ENCODE data around the gene PYGB. TPM values are rescaled to one million over a fixed set of nuclear protein-coding genes. Genes with fewer than 3 reads are reported as not detected.

Gene PYGB
- total RNA-seq, 1 experiment from 2014 or later: 258 TPM

DNA sequence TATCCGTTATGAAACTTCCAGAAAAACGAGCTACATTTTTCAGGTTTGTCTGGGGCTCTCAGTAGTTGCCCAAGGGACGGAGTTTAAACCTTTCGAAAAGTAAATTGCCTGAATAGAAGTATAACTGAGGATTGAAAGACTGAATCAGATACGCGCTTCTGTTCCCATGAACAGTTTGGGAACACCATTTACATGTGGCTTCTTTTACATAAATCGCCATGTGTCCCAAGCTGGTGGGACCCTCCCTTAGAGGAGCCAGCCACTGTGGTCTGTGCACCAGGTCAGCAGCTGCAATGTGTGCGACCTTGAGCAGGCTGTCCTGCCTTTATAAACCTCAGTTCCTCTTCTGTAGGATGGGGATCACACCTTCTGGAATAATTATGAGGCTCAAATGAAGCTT lies 41.3 kb upstream of the PYGB start:
- Mint-ChIP-seq H3K36me3 (ENCODE audit: insufficient read depth, unreplicated experiment) (no peaks in the 10 kb centered on the region), H3K9me3 (ENCODE audit: low read depth, unreplicated experiment) (no peaks in the 10 kb centered on the region), H3K27me3 (ENCODE audit: unreplicated experiment) (no peaks in the 10 kb centered on the region), H3K4me3 (ENCODE audit: low read depth, unreplicated experiment) (no peak overlapping the region), H3K27ac (ENCODE audit: unreplicated experiment) (no peak overlapping the region), H3K4me1 (ENCODE audit: low read depth, unreplicated experiment) (peaks cover 12% of the 10 kb centered on the region)
- TF ChIP-seq, protein P1, sequence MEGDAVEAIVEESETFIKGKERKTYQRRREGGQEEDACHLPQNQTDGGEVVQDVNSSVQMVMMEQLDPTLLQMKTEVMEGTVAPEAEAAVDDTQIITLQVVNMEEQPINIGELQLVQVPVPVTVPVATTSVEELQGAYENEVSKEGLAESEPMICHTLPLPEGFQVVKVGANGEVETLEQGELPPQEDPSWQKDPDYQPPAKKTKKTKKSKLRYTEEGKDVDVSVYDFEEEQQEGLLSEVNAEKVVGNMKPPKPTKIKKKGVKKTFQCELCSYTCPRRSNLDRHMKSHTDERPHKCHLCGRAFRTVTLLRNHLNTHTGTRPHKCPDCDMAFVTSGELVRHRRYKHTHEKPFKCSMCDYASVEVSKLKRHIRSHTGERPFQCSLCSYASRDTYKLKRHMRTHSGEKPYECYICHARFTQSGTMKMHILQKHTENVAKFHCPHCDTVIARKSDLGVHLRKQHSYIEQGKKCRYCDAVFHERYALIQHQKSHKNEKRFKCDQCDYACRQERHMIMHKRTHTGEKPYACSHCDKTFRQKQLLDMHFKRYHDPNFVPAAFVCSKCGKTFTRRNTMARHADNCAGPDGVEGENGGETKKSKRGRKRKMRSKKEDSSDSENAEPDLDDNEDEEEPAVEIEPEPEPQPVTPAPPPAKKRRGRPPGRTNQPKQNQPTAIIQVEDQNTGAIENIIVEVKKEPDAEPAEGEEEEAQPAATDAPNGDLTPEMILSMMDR (IDR thresholded peaks at IDR 0.05; ENCODE audit: unreplicated experiment): no peak
- intact Hi-C loops (cut with micrococcal nuclease; ENCODE audit: unreplicated experiment): no loop called here
- CTCF ChIA-PET: no interaction called here
- DNase-seq: no peak
- no TSS peak for BruUV-seq (replicated peaks)

DNA sequence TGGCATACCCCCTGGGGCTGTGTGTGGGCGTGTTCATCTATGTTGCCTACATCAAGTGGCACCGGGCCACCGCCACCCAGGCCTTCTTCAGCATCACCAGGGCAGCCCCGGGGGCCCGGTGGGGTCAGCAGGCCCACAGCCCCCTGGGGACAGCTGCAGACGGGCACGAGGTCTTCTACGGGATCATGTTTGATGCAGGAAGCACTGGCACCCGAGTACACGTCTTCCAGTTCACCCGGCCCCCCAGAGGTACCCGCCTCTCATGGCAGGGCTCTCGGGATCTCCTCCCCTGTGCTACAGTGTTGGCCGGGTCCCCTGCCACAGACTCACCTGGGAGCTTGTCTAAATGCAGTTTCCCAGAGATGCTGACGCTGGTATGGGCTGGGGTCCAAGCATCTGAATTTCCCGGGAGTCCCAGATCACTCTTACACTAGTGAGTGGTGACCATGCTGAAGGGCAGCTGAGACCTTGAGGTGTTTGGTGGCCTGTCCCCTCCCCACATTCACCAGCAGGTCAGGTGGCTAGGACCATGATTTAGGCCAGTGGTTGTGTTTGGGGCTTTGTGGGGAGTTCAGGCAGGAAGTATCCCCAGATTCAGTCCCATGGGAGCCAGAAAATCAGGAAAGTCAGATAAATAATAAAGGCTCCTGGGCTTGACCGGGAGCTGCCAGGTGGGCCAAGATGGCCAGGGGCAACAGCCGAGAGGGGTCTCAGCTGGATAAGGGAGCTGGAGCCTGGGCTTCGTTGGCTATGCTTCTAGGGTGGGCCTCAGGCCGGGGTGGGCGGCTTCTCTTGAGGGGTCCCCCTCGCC lies 40.5 kb upstream of the PYGB start:
- Mint-ChIP-seq H3K4me3 (ENCODE audit: low read depth, unreplicated experiment) (no peak overlapping the region), H3K36me3 (ENCODE audit: insufficient read depth, unreplicated experiment) (no peaks in the 10 kb centered on the region), H3K9me3 (ENCODE audit: low read depth, unreplicated experiment) (no peaks in the 10 kb centered on the region), H3K27ac (ENCODE audit: unreplicated experiment) (peak overlapping the region; percentile 63), H3K4me1 (ENCODE audit: low read depth, unreplicated experiment) (peaks cover 9% of the 10 kb centered on the region), H3K27me3 (ENCODE audit: unreplicated experiment) (no peaks in the 10 kb centered on the region)
- BruUV-seq (replicated peaks): no TSS peak
- CTCF ChIA-PET: no interaction called here
- TF ChIP-seq, protein P1 (IDR thresholded peaks at IDR 0.05; ENCODE audit: unreplicated experiment): no peak
- no peak for DNase-seq
- intact Hi-C loops (cut with micrococcal nuclease; ENCODE audit: unreplicated experiment): no loop called here

DNA sequence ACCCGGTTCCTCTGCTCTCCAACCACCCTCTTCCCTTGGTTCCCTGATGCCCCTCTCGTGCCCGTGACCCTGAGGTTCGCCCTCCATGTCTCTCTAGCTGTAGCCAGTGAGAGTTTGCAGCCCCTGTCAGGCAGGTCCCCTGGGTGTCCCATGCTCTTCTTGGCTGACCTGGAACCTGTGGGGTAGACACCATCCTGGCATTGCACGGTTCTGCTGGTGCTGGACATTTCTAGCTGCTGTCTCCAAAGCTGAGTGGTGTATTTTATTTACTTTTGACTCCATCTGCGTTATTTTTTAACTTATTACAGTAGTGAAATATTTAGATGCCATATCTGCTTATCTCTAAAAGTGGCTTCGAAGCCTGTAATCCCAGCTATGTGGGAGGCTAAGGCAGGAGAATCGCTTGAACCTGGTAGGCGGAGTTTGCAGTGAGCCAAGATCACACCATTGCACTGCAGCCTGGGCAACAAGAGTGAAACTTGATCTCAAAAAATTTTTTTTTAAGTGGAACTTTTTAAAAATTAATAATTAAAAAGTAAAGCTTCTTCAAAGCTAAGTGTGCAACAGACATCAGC lies 39.8 kb upstream of the PYGB start:
- BruUV-seq (replicated peaks): no TSS peak
- no peak overlapping the region for H3K4me3 Mint-ChIP-seq (ENCODE audit: low read depth, unreplicated experiment)

DNA sequence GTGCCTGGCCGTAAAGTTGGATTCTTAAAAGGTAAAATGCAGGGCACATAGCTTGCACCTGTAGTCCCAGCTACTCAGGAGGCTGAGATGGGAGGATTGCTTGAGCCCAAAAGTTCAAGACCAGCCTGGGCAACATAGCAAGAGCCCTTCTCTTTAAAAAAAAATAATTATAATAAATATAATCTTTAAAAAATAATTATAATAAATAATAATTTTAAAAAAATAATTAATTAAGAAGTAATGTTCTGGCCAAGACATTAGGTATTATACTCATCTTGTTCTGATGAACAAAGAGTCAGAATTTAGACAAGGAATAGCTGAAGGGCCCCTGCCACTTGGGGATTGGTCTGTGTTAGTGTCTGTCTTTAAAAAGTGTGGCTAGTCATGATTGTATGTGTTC lies 38.5 kb upstream of the PYGB start:
- no peaks in the 10 kb centered on the region for H3K36me3 Mint-ChIP-seq (ENCODE audit: insufficient read depth, unreplicated experiment)

More for the DNA sequence above, 39.8 kb upstream of the PYGB start:
- H3K9me3 Mint-ChIP-seq (ENCODE audit: low read depth, unreplicated experiment): no peaks in the 10 kb centered on the region
- intact Hi-C loops (cut with micrococcal nuclease; ENCODE audit: unreplicated experiment): no loop called here
- H3K27ac Mint-ChIP-seq (ENCODE audit: unreplicated experiment): peak overlapping the region; percentile 63
- no peaks in the 10 kb centered on the region for H3K36me3 Mint-ChIP-seq (ENCODE audit: insufficient read depth, unreplicated experiment)
- TF ChIP-seq, protein P1 (IDR thresholded peaks at IDR 0.05; ENCODE audit: unreplicated experiment): no peak
- H3K4me1 Mint-ChIP-seq (ENCODE audit: low read depth, unreplicated experiment): peaks cover 6% of the 10 kb centered on the region
- CTCF ChIA-PET: no interaction called here
- no peak for DNase-seq
- H3K27me3 Mint-ChIP-seq (ENCODE audit: unreplicated experiment): no peaks in the 10 kb centered on the region

More for the DNA sequence above, 38.5 kb upstream of the PYGB start:
- no peak overlapping the region for H3K27ac Mint-ChIP-seq (ENCODE audit: unreplicated experiment)
- H3K4me1 Mint-ChIP-seq (ENCODE audit: low read depth, unreplicated experiment): no peaks in the 10 kb centered on the region
- no peak overlapping the region for H3K4me3 Mint-ChIP-seq (ENCODE audit: low read depth, unreplicated experiment)
- DNase-seq: no peak
- intact Hi-C loops (cut with micrococcal nuclease; ENCODE audit: unreplicated experiment): no loop called here
- TF ChIP-seq, protein P1 (IDR thresholded peaks at IDR 0.05; ENCODE audit: unreplicated experiment): no peak
- H3K9me3 Mint-ChIP-seq (ENCODE audit: low read depth, unreplicated experiment): no peaks in the 10 kb centered on the region
- CTCF ChIA-PET: no interaction called here
- no peaks in the 10 kb centered on the region for H3K27me3 Mint-ChIP-seq (ENCODE audit: unreplicated experiment)
- no TSS peak for BruUV-seq (replicated peaks)
